ENCODE data around the gene GPC1.

GPC1 gene

DNA sequence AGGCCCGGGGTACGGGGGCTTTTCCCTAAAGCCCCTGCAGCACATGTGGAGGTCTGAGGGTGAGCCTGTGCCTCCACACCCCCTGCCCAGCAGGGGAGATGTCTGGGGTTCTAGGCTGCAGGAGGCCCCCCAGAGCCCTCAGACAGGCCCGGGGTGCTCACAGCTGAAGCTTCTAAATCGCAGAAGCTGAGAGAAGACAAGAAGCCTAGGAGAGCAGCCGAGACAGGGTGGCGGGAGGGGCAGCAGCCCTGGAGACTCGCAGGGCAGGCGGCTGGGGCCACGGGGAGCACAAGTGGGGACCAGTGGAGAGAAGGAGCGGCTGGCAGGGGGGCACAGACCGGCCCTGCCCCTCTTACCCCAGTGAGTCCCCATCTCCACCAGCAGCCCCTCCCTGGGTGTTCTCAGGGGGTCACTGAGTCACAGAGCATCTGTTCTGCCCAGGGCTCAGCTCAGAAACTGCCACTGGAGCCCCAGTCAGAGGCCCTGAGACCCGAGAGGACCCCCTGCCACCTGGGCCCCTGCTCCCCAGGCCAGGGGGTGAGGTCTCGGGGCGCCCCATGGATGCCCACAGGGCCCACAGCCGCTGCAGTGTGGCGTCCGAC is 26.1 kb downstream of the GPC1 start:
- H3K4me3 ChIP-seq (ENCODE audit: low read length) = no peak overlapping the region
- no peak for DNase-seq (ENCODE audit: low read depth, low spot score)

DNA sequence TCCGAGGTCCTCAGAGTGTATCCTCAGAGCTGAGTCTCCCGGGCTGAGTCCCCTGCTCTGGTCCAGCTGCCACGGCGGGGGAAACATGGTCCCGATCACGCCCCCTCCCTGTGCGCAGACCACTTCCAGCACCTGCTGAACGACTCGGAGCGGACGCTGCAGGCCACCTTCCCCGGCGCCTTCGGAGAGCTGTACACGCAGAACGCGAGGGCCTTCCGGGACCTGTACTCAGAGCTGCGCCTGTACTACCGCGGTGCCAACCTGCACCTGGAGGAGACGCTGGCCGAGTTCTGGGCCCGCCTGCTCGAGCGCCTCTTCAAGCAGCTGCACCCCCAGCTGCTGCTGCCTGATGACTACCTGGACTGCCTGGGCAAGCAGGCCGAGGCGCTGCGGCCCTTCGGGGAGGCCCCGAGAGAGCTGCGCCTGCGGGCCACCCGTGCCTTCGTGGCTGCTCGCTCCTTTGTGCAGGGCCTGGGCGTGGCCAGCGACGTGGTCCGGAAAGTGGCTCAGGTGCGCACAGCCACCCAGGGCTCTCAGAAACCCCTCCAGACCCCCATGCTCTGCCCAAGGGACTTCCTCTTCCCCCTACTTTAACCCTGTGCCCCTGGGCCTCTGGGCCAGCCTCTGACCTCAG is 26.7 kb downstream of the GPC1 start:
- no peak overlapping the region for H3K4me3 ChIP-seq (ENCODE audit: low read length)
- no peak for DNase-seq (ENCODE audit: low read depth, low spot score)

DNA sequence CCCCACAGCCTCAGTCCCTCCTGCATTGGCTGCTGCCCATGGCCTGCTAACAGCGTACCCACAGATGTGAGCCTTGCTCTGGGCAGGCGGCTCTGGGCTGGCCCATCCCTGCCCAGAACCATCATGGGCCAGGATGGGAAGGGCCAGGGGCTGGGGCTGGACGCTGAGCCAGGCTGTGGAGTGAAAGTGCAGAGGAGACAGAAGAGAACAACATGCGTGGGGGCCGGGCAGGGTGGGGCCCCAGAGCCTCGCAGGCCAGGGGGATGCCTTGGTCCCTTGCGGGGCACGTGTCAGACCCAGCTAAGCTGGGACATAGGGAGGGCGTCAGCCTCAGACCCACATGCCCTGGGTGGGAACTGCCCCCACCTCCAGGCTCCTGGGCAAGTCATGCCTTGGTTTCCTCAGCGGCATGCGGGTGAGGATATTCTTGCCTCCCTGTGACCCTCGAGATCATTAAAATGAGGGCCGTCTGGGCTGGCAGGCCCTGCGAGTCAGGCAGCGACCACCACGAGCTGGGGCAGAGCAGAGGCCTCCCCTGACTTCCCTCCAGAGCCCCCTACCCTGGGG is 27.3 kb downstream of the GPC1 start:
- DNase-seq (ENCODE audit: low read depth, low spot score) = no peak

DNA sequence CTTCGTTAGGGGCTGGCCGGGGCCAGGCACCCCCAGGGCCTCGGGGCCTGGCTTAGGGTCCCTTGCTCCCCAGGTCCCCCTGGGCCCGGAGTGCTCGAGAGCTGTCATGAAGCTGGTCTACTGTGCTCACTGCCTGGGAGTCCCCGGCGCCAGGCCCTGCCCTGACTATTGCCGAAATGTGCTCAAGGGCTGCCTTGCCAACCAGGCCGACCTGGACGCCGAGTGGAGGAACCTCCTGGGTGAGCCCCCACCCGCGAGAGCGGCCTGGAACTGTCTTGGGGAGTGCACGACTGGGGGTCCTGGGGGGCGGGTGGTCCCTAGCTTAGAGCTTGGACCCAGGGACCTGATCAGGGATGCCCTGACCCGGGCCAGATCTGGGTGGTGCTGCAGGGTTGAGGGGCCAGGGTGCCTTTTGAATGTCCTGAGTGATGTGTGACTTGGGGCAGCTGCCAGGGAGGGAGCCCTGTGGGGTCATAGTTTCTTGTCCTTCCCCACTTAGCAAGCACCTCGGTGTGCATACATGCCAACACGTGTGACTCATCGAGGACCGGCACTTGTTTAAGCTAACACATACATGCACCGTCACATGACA is 27.9 kb downstream of the GPC1 start:
- no peak for DNase-seq (ENCODE audit: low read depth, low spot score)
- no peak overlapping the region for H3K4me3 ChIP-seq (ENCODE audit: low read length)

More for the DNA sequence above, 27.3 kb downstream of the GPC1 start:
- H3K4me3 ChIP-seq (ENCODE audit: low read length) = no peak overlapping the region

DNA sequence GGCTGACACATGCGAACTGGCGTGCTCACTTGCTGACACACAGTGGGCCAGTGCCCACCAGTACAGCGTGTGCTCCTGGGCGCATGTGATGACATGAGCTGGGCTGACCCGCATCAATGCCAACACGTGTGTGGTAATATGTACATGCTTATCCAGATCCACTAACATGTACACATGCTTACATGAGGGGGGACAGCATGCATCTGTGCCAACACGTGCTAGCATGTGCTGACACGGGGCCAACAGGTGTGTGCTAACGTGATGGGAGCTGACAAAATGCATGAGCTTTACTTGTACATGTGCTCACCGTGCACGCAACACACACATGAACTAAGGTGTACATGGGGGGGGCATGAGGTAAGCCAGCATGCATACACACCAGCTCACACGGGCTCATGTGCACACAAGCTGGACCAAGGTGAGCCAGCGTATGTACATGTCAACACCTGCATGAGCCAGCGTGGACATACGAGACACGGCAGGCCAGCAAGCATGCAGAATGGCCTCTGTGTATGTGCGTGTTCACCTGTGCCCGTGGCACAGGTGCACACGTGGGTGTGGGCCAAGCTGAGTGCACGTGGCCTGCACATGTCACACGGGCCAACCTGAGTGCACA is 28.5 kb downstream of the GPC1 start:
- DNase-seq (ENCODE audit: low read depth, low spot score) = no peak
- H3K4me3 ChIP-seq (ENCODE audit: low read length) = no peak overlapping the region

DNA sequence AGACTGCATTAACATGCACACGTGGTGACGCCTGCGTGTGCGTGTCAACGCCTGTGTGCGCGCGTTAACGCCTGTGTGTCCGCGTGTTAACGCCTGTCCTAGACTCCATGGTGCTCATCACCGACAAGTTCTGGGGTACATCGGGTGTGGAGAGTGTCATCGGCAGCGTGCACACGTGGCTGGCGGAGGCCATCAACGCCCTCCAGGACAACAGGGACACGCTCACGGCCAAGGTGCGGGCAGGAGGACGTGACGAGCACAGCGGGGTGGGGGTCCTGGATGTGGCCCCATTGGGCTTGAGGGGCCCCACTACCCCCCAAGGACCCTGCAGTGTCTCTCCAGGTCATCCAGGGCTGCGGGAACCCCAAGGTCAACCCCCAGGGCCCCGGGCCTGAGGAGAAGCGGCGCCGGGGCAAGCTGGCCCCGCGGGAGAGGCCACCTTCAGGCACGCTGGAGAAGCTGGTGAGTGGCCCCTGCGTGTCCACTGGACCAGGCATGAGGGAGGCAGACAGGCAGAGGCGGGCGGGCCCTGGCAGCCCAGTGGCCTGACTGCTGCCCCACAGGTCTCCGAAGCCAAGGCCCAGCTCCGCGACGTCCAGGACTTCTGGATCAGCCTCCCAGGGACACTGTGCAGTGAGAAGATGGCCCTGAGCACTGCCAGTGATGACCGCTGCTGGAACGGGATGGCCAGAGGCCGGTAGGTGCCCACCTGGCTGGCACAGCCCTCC is 29.2 kb downstream of the GPC1 start:
- no peak overlapping the region for H3K4me3 ChIP-seq (ENCODE audit: low read length)
- no peak for DNase-seq (ENCODE audit: low read depth, low spot score)

DNA sequence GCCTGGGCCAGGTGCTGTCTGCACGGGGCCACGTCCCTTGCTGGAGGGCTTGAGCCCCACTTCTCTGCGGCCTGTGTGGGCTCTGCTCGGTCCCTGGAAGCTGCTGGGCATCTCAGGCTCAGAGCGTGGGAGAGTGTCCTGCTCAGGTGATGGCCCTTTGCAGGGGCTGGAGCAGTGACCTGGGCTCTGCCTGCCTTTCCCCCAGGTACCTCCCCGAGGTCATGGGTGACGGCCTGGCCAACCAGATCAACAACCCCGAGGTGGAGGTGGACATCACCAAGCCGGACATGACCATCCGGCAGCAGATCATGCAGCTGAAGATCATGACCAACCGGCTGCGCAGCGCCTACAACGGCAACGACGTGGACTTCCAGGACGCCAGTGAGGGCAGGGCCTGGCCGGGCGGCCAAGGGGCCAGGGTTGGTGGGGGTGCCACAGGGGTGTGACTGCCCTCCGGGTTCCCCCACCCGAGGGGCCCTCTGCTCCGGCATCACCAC is 29.9 kb downstream of the GPC1 start:
- no peak overlapping the region for H3K4me3 ChIP-seq (ENCODE audit: low read length)
- no peak for DNase-seq (ENCODE audit: low read depth, low spot score)

DNA sequence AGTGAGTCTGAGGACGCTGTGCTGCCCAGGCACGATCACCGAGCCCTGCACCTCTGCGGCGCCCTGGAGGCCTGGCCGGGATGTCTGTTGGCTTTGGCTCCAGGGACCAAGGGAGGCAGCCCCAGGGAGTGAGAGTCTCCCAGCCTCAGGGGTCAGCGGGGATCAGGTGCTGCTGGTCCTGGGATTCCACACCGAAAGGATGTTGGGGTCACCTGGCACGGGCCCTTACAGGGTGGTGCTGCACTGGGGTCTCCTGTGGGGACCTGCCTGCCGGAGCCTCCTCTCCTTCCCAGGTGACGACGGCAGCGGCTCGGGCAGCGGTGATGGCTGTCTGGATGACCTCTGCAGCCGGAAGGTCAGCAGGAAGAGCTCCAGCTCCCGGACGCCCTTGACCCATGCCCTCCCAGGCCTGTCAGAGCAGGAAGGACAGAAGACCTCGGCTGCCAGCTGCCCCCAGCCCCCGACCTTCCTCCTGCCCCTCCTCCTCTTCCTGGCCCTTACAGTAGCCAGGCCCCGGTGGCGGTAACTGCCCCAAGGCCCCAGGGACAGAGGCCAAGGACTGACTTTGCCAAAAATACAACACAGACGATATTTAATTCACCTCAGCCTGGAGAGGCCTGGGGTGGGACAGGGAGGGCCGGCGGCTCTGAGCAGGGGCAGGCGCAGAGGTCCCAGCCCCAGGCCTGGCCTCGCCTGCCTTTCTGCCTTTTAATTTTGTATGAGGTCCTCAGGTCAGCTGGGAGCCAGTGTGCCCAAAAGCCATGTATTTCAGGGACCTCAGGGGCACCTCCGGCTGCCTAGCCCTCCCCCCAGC is 30.5 kb downstream of the GPC1 start:
- DNase-seq (ENCODE audit: low read depth, low spot score) = no peak
- no peak overlapping the region for H3K4me3 ChIP-seq (ENCODE audit: low read length)

DNA sequence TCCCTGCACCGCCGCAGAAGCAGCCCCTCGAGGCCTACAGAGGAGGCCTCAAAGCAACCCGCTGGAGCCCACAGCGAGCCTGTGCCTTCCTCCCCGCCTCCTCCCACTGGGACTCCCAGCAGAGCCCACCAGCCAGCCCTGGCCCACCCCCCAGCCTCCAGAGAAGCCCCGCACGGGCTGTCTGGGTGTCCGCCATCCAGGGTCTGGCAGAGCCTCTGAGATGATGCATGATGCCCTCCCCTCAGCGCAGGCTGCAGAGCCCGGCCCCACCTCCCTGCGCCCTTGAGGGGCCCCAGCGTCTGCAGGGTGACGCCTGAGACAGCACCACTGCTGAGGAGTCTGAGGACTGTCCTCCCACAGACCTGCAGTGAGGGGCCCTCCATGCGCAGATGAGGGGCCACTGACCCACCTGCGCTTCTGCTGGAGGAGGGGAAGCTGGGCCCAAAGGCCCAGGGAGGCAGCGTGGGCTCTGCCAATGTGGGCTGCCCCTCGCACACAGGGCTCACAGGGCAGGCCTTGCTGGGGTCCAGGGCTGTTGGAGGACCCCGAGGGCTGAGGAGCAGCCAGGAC is 31.2 kb downstream of the GPC1 start:
- H3K4me3 ChIP-seq (ENCODE audit: low read length) = no peak overlapping the region
- no peak for DNase-seq (ENCODE audit: low read depth, low spot score)

DNA sequence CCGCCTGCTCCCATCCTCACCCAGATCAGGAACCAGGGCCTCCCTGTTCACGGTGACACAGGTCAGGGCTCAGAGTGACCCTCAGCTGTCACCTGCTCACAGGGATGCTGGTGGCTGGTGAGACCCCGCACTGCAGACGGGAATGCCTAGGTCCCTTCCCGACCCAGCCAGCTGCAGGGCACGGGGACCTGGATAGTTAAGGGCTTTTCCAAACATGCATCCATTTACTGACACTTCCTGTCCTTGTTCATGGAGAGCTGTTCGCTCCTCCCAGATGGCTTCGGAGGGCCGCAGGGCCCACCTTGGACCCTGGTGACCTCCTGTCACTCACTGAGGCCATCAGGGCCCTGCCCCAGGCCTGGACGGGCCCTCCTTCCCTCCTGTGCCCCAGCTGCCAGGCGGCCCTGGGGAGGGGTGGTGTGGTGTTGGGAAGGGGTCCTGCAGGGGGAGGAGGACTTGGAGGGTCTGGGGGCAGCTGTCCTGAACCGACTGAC is 31.7 kb downstream of the GPC1 start:
- H3K4me3 ChIP-seq (ENCODE audit: low read length) = no peak overlapping the region
- no peak for DNase-seq (ENCODE audit: low read depth, low spot score)

DNA sequence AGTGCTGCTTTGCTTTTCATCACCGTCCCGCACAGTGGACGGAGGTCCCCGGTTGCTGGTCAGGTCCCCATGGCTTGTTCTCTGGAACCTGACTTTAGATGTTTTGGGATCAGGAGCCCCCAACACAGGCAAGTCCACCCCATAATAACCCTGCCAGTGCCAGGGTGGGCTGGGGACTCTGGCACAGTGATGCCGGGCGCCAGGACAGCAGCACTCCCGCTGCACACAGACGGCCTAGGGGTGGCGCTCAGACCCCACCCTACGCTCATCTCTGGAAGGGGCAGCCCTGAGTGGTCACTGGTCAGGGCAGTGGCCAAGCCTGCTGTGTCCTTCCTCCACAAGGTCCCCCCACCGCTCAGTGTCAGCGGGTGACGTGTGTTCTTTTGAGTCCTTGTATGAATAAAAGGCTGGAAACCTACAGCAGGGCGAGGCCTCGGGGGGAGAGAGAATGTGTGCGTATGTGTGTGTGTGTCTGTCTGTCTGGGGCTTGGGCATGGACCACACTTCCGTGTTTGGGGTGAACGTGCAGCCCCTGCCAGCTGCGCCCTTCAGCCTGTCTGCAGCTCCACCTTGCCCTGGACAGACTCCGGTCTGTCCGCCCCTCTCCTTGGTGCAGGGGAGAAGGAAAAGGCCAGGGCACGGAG is 32.3 kb downstream of the GPC1 start:
- H3K4me3 ChIP-seq (ENCODE audit: low read length) = no peak overlapping the region
- DNase-seq (ENCODE audit: low read depth, low spot score) = no peak

DNA sequence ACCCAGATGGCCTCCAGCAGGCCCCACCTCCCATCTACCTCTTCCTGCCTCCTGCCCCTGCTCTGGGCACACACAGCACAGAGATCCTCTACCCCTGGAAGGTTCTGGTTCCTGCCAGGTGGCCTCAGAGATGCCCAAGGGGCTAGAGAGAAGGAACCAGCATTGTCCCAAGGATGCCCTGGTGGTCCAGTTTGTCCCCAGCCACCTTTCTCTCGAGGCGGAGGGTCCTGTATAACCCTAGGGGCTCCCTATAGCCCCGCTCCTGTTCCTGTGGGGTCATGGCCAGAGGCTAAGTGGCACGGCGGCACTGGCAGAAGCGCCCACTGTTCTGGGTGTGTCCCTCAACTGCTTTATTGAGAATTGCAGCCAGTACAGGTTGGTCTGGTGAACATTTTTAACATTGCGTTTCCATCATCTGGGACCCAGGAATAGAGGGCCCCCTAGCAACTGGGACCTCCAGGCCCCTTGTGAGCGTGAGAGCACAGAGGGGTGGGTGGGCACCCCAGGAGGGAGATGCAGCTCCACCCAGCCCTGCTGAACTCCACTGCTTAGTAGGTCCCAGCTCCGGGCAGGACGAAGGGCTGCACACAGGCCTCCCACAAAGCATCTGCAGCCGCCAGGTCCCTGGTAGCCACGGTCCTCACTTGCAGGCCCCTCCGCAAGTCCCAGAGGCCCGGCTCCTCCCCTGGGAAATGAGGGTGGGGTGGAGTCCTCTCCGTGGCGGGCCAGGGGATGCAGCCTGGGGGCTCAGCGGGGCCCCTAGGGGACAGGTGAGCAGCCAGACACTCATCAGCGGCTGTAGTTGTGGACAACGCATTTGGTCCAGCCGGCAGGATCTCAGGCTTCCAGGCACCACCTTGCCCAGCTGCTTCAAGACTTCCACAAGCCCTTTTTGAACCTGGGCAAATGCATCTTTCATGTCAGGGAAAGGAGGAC is 33.1 kb downstream of the GPC1 start:
- no peak overlapping the region for H3K4me3 ChIP-seq (ENCODE audit: low read length)
- no peak for DNase-seq (ENCODE audit: low read depth, low spot score)

DNA sequence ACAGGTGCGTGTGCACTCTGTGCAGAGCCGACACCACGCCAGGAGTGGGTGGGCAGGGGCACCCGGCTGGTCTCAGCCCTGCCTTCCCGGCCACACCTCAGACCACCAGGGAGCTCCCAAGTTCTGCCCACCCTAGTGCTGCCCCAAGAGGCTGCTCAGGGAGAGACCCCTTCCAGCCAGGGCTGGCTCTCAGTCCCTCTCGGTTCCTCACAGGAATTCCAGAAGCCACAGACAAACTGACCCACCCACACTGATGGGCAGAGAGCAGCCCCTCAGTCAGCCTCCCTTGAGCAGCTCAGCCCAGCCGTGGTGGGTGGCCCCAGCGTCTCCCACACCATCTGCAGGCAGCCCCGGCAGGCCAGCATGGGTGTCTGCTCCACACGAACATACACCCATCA is 33.8 kb downstream of the GPC1 start:
- no peak for DNase-seq (ENCODE audit: low read depth, low spot score)
- H3K4me3 ChIP-seq (ENCODE audit: low read length) = no peak overlapping the region

DNA sequence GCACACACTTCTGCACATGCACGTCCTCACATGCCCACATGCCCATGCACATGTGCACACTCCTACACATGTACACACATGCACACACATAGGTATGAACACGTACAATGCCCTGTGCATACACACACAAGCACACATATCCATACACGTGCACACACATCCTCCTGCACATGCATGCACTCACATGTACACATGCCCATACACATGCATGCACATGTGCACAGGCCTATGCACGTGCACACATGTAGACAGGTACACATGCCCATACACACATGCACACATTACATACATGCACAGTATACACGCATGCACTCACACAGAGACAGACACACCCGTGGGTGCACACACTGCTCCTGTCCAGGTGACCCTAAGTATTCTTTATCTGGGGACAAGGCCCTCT is 34.3 kb downstream of the GPC1 start:
- no peak overlapping the region for H3K4me3 ChIP-seq (ENCODE audit: low read length)
- DNase-seq (ENCODE audit: low read depth, low spot score) = no peak

DNA sequence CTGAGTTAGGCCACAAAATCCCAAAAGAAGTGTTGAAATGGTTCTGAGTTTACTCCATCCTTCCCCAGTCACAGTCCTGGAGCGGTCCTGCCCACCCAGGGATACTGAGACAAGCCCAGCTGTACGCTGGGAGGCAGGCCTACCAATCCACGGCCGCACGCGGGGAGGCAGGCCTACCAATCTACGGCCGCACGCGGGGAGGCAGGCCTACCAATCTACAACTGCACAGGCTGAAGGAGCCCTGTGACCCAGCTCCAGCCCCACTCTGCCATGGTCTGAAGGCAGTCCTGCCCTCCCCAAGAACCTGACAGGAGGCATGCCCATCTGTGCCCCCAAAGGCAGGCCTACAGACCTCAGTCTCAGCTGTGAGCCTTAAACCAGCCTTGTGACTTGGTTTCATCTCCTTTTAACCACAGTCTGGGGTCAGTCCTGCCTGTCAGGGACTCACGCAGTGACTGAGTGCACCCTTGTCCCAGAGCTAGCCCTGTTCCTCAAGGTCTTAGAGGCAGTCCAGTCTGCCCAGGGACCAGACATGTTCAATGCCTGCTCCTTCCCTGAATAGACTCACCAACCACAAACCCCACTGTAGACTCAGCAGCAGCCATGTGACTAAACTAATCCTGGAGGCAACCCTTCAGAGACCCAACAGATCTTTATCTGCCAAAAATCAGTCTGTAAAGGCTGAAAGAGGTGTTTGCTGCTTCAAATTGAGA is 36.8 kb downstream of the GPC1 start:
- DNase-seq (ENCODE audit: low read depth, low spot score) = no peak
- H3K4me3 ChIP-seq (ENCODE audit: low read length) = no peak overlapping the region

DNA sequence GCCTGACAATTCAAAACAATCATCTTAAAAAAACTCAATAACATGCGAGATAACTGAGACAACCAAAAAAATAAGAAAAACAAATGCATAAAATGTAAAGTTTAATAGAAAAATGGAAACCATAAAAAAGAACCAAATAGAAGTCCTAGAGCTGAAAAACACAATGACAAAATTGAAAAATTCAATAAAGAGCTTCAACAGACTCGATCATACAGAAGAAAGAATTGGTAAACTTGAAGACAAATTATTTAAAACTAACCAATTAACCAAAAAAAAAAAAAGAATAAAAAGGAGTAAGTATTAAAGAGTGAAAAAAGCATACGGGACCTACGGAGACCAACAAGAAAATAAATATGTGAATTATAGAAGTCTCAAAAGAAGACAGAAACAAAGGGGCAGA is 37.7 kb downstream of the GPC1 start:
- H3K4me3 ChIP-seq (ENCODE audit: low read length) = no peak overlapping the region
- DNase-seq (ENCODE audit: low read depth, low spot score) = no peak

Data from Jurkat, Clone E6-1 (cell line).